HG02885 (cell line): ENCODE results near the gene STRIP2.

Source experiments
- ATAC-seq: cut with Tn5 transposase; IDR thresholded peaks from one replicate; pipeline ENCODE4 v1.9.1; 2021; ENCODE audit warnings: mild to moderate bottlenecking; ENCODE audit not compliant: unreplicated experiment, poor library complexity

Gene STRIP2

GRCh38 chr7:129482781-129483180, 48.5 kb downstream of the STRIP2 start:
- ATAC-seq: no peak

- ATAC-seq: no peak
These were observed 55.3 kb downstream of the STRIP2 start for GRCh38 chr7:129489491-129489890.

GRCh38 chr7:129492391-129492790, 58.2 kb downstream of the STRIP2 start:
- no peak for ATAC-seq

- ATAC-seq: peak; percentile 42
These were observed 59.3 kb downstream of the STRIP2 start for GRCh38 chr7:129493555-129493954.

- peak; percentile 80 for ATAC-seq
These were observed 59.8 kb downstream of the STRIP2 start for GRCh38 chr7:129494041-129494440.

- no peak for ATAC-seq
These were observed 61.8 kb downstream of the STRIP2 start for GRCh38 chr7:129495987-129496386.

- no peak for ATAC-seq
These were observed 62.4 kb downstream of the STRIP2 start for GRCh38 chr7:129496653-129497052.

GRCh38 chr7:129497156-129497555, 62.9 kb downstream of the STRIP2 start:
- no peak for ATAC-seq

GRCh38 chr7:129498021-129498420, 63.8 kb downstream of the STRIP2 start:
- no peak for ATAC-seq

- ATAC-seq: no peak
These were observed 65.8 kb downstream of the STRIP2 start for GRCh38 chr7:129499999-129500398.

- ATAC-seq: peak; percentile 97
These were observed 67.8 kb downstream of the STRIP2 start, which contains the start of gene SMKR1 for GRCh38 chr7:129501760-129502707. Gene SMKR1, plus strand, starts transcription at chr7:129502531. Its CDS starts 294 bp downstream, at chr7:129502825.

- peak; percentile 19 for ATAC-seq
These were observed 68.8 kb downstream of the STRIP2 start for GRCh38 chr7:129502708-129503685.

GRCh38 chr7:129503725-129504124, 69.5 kb downstream of the STRIP2 start:
- ATAC-seq: no peak

GRCh38 chr7:129512192-129512591, 78.0 kb downstream of the STRIP2 start:
- ATAC-seq: no peak

GRCh38 chr7:129513546-129513945, 79.3 kb downstream of the STRIP2 start:
- ATAC-seq: no peak

- ATAC-seq: no peak
These were observed 80.5 kb downstream of the STRIP2 start for GRCh38 chr7:129514683-129515082.

GRCh38 chr7:129515381-129515780, 81.1 kb downstream of the STRIP2 start:
- ATAC-seq: no peak

- no peak for ATAC-seq
These were observed 83.7 kb downstream of the STRIP2 start for GRCh38 chr7:129517931-129518330.

- ATAC-seq: no peak
These were observed 85.2 kb downstream of the STRIP2 start for GRCh38 chr7:129519464-129519863.

- no peak for ATAC-seq
These were observed 88.1 kb downstream of the STRIP2 start for GRCh38 chr7:129522088-129522970.
